SW480 (cell line): ENCODE data around the gene PIK3R5.

Experiments used
- DNase-seq: peaks from one replicate; pipeline ENCODE4 v3.0.0-alpha.2; 2016; ENCODE audit warnings: low spot score

PIK3R5 gene

GRCh38 chr17:8875436-8875835 is 90.1 kb downstream of the PIK3R5 start:
- no peak for DNase-seq

GRCh38 chr17:8873801-8874715 is 91.4 kb downstream of the PIK3R5 start:
- DNase-seq, result no peak

- DNase-seq, result no peak
Measured at GRCh38 chr17:8872705-8873435, 92.6 kb downstream of the PIK3R5 start.

- DNase-seq, result no peak
Measured at GRCh38 chr17:8872036-8872704, 93.3 kb downstream of the PIK3R5 start.

- DNase-seq, result no peak
Measured at GRCh38 chr17:8871081-8871581, 94.4 kb downstream of the PIK3R5 start.

GRCh38 chr17:8870406-8871040 is 95.0 kb downstream of the PIK3R5 start:
- no peak for DNase-seq

- no peak for DNase-seq
Measured at GRCh38 chr17:8869114-8869815, 96.2 kb downstream of the PIK3R5 start.

GRCh38 chr17:8868529-8868951 is 97.0 kb downstream of the PIK3R5 start:
- DNase-seq, result no peak

GRCh38 chr17:8868092-8868491 is 97.4 kb downstream of the PIK3R5 start:
- no peak for DNase-seq

- no peak for DNase-seq
Measured at GRCh38 chr17:8867361-8867981, 98.0 kb downstream of the PIK3R5 start, which contains the start of gene PIK3R6. Gene PIK3R6, minus strand, starts transcription at chr17:8867674. Its CDS starts 17,880 bp downstream, at chr17:8849794.

GRCh38 chr17:8865811-8866210 is 99.7 kb downstream of the PIK3R5 start:
- no peak for DNase-seq

- DNase-seq, result no peak
Measured at GRCh38 chr17:8865385-8865784, 100.1 kb downstream of the PIK3R5 start.

- no peak for DNase-seq
Measured at GRCh38 chr17:8862213-8863056, 103.1 kb downstream of the PIK3R5 start.

- DNase-seq, result no peak
Measured at GRCh38 chr17:8861495-8862181, 103.9 kb downstream of the PIK3R5 start.

GRCh38 chr17:8859804-8860430 is 105.6 kb downstream of the PIK3R5 start:
- no peak for DNase-seq

GRCh38 chr17:8859027-8859803 is 106.3 kb downstream of the PIK3R5 start:
- no peak for DNase-seq

- DNase-seq, result no peak
Measured at GRCh38 chr17:8857919-8858318, 107.6 kb downstream of the PIK3R5 start.
